ENCODE results near the gene ZNF593OS. TPM values are rescaled to one million over a fixed set of nuclear protein-coding genes. Genes with fewer than 3 reads are reported as not detected.
A peak's percentile ranks its signal among the peaks of the same experiment; 100 is the strongest.

ZNF593OS gene
- total RNA-seq, 2 donors from 2014 or later: not detected

DNA sequence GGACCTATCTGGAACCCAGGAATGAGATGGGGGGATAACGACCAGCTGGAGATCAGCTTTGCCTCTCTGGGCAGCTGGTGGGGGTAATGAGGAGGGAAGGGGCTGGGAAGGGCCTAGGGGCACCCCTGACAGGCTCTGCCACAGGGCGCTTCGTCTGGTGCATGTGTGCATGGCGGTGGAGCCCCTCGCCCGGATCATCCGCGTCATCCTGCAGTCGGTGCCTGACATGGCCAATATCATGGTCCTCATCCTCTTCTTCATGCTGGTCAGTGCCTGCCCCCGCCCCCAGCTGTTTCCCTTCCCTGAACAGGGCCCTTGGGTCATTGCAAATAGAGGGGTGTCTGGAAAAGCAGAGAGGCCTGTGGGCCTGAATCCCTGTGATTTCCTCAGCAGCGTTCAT is 26.2 kb upstream of the ZNF593OS start:
- intact Hi-C loops (cut with DNase I): no loop called here

DNA sequence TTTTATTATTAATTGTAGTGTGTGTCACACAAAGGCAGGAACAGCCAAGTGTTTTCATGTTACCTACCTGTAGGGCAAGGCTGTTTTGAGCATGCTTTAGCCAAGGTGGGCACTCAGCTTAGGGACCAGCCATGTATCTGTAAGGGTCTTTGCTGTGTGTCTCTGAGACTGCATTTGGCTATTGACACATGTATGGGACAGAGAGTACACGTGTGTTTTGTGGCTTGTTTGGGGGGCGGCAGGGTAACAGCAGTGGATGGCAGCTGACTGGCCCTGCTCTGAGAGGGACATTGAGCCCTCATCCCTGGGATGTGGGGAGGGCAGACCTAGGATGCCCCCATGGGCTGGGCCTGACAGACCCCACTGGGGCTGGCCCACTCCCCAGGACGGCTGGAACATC is 25.7 kb upstream of the ZNF593OS start:
- Histone ChIP-seq H3K4me3 (no peak overlapping the region), H3K9ac (ENCODE audit: low read depth in 2 of 2, low read length in 2 of 2) (no peak overlapping the region), H3K4me1 (no peaks in the 10 kb centered on the region), H3K36me3 (no peaks in the 10 kb centered on the region), H3K27ac (no peak overlapping the region), H3K27me3 (no peaks in the 10 kb centered on the region), H3K9me3 (no peaks in the 10 kb centered on the region)
- TF ChIP-seq, protein P1, sequence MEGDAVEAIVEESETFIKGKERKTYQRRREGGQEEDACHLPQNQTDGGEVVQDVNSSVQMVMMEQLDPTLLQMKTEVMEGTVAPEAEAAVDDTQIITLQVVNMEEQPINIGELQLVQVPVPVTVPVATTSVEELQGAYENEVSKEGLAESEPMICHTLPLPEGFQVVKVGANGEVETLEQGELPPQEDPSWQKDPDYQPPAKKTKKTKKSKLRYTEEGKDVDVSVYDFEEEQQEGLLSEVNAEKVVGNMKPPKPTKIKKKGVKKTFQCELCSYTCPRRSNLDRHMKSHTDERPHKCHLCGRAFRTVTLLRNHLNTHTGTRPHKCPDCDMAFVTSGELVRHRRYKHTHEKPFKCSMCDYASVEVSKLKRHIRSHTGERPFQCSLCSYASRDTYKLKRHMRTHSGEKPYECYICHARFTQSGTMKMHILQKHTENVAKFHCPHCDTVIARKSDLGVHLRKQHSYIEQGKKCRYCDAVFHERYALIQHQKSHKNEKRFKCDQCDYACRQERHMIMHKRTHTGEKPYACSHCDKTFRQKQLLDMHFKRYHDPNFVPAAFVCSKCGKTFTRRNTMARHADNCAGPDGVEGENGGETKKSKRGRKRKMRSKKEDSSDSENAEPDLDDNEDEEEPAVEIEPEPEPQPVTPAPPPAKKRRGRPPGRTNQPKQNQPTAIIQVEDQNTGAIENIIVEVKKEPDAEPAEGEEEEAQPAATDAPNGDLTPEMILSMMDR (IDR thresholded peaks at IDR 0.05): no peak
- DNase-seq: no peak
- intact Hi-C loops (cut with DNase I): no loop called here

More for the DNA sequence above, 26.2 kb upstream of the ZNF593OS start:
- H3K27ac ChIP-seq: no peak overlapping the region
- H3K27me3 ChIP-seq: no peaks in the 10 kb centered on the region
- no peaks in the 10 kb centered on the region for H3K36me3 ChIP-seq
- no peak for DNase-seq
- no peak overlapping the region for H3K4me3 ChIP-seq
- TF ChIP-seq, protein P1 (IDR thresholded peaks at IDR 0.05): no peak
- H3K9ac ChIP-seq (ENCODE audit: low read depth in 2 of 2, low read length in 2 of 2): no peak overlapping the region
- H3K4me1 ChIP-seq: no peaks in the 10 kb centered on the region
- no peaks in the 10 kb centered on the region for H3K9me3 ChIP-seq

DNA sequence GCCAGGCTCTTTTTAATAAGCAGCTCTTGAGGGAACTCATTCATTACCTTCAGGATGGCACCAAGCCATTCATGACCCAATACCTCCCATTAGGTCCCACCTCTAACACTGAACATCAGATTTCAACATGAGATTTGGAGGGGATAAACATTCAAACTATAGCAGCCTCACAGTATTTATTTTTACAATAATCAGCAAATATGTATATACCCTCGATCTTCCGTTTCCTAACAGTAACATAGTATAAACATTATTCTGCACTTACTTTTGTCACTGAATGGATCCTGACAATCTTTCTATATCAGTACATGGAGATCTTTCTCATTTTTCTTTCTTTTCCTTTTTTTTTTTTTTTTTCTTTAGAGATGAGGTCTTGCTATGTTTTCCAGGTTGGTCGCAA is 24.2 kb upstream of the ZNF593OS start:
- H3K9me3 ChIP-seq: no peaks in the 10 kb centered on the region
- no peak for DNase-seq

DNA sequence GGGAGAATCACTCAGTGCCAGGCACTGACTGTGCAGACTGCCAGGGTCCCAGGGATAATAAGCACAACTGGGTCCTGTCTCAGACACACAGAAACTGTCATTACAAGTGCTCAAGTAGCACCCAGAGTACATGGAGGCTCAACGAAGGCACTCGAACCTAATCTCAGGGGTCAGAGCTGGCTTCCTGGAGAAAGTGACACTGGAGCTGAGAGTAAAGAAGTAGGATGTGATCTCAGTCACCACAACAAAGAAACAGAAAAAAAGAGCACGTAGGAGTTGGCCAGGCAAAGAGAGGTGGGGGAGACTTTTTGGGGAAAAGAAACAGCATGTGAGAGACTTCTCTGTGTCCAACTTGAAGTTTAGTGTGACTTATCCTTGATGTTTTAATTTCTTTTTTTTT is 20.1 kb upstream of the ZNF593OS start:
- TF ChIP-seq, protein P1 (IDR thresholded peaks at IDR 0.05): no peak
- H3K27ac ChIP-seq: no peak overlapping the region
- DNase-seq: no peak
- intact Hi-C loops (cut with DNase I): no loop called here
- H3K4me3 ChIP-seq: no peak overlapping the region
- no peak overlapping the region for H3K9ac ChIP-seq (ENCODE audit: low read depth in 2 of 2, low read length in 2 of 2)
- H3K27me3 ChIP-seq: no peaks in the 10 kb centered on the region
- no peaks in the 10 kb centered on the region for H3K36me3 ChIP-seq
- H3K4me1 ChIP-seq: no peaks in the 10 kb centered on the region
- H3K9me3 ChIP-seq: no peaks in the 10 kb centered on the region

More for the DNA sequence above, 24.2 kb upstream of the ZNF593OS start:
- H3K4me1 ChIP-seq: no peaks in the 10 kb centered on the region
- H3K4me3 ChIP-seq: no peak overlapping the region
- no peaks in the 10 kb centered on the region for H3K36me3 ChIP-seq
- H3K9ac ChIP-seq (ENCODE audit: low read depth in 2 of 2, low read length in 2 of 2): no peak overlapping the region
- no peak overlapping the region for H3K27ac ChIP-seq
- TF ChIP-seq, protein P1 (IDR thresholded peaks at IDR 0.05): no peak
- intact Hi-C loops (cut with DNase I): no loop called here
- no peaks in the 10 kb centered on the region for H3K27me3 ChIP-seq

DNA sequence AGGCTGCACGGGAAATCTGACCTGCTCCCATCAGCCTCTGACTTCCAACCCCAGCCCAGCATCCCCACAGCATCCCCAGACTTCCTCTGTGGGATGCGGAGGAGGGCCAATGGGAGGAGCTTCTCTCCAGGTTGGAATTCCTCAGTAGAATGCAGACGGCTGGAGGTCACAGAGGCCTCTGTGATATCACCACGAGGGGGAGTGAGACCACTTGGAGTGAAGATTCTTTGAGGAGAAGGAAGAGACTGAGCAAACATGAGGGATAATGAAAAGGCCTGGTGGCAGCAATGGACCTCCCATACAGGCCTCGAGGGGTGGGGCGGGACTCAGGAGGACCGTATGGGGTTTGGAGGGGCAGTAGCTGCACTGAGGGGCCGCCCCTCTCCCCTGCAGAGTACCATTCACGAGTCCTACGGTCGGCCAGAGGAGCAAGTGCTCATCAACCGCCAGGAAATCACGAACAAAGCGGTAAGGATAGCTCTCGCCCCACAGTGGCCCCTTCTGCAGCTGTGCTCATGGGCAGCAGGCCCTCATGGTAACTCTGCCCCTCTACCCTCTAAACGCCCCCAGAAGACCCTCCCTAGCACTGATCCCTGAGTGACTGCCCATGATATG is 18.8 kb upstream of the ZNF593OS start, which contains the start of gene CATSPER4:
Gene CATSPER4, plus strand, starts transcription at position 230 of the 615 bp plus-strand sequence. Its CDS starts 26 bp downstream, at position 256.
- no peak for DNase-seq
- Histone ChIP-seq H3K27me3 (no peaks in the 10 kb centered on the region), H3K9me3 (no peaks in the 10 kb centered on the region), H3K27ac (no peak within 1 kb of the TSS), H3K4me1 (no peaks in the 10 kb centered on the region), H3K9ac (ENCODE audit: low read depth in 2 of 2, low read length in 2 of 2) (no peak within 1 kb of the TSS), H3K4me3 (no peak within 1 kb of the TSS), H3K36me3 (no peaks in the 10 kb centered on the region)
- intact Hi-C loops (cut with DNase I): no loop called here
- TF ChIP-seq, protein P1 (IDR thresholded peaks at IDR 0.05): peak; percentile 13

Measured in colonic mucosa (tissue), 4 donors.